C4-2B (cell line): Measurements from ENCODE around the gene GCH1.

Experiments used
- CTCF ChIP-seq: fragments of 450-650 bp; conservative IDR thresholded peaks from 2 replicates; pipeline ENCODE4 v1.5.1; 2017; ENCODE audit warnings: mild to moderate bottlenecking
- ZFX ChIP-seq: fragments of 450-650 bp; IDR thresholded peaks from 2 replicates; pipeline ENCODE4 v1.6.1; 2017

GRCh38 chr14:54881235-54881760 is 21.3 kb downstream of the GCH1 start:
- no peak for TF ChIP-seq CTCF
- TF ChIP-seq ZFX, result no peak
